OCI-LY3 (cell line): ENCODE data around the gene KLHL30.

Experiments used
- CTCF ChIP-seq: fragments of 200-600, 300-600 bp; sonication (generic); IDR thresholded peaks from 2 replicates; pipeline ENCODE4 v1.5.1; 2014; ENCODE audit warnings: antibody characterized with exemption, low read length, low read depth
- EZH2phosphoT487 ChIP-seq: fragments of 200-600 bp; shearing (Covaris generic); IDR thresholded peaks from 2 replicates; pipeline ENCODE4 v1.6.1; 2018; ENCODE audit warnings: antibody characterized with exemption, mixed run types, low read depth

- TF ChIP-seq EZH2phosphoT487 (no peak), CTCF (no peak)
These were observed 5.8 kb downstream of the KLHL30 start for GRCh38 chr2:238144262-238144661.
